Endothelial cell of umbilical vein (primary cell): ENCODE results near the gene PPME1.

Experiments used
- EZH2 ChIP-seq: IDR thresholded peaks from 2 replicates; pipeline ENCODE4 v1.6.1; 2012; ENCODE audit warnings: borderline replicate concordance, low read depth, mild to moderate bottlenecking, moderate library complexity, low read length, inconsistent platforms; ENCODE audit not compliant: severe bottlenecking
- POLR2A ChIP-seq: IDR thresholded peaks from 2 replicates; pipeline ENCODE4 v1.6.1; 2012; ENCODE audit warnings: low read depth, mild to moderate bottlenecking, control low read depth, low read length
- POLR2AphosphoS5 ChIP-seq: IDR thresholded peaks from 2 replicates; pipeline ENCODE4 v1.6.1; 2012; ENCODE audit warnings: low read depth, mild to moderate bottlenecking, control low read depth, low read length, moderate library complexity; ENCODE audit not compliant: insufficient read depth
- TF ChIP-seq, protein P1 (sequence below), 2 donors: IDR thresholded peaks; 1 replicate in 1 of 2; 2 replicates in 1 of 2; pipeline ENCODE4 v1.5.1; 2011; ENCODE audit warnings: low read length in 2 of 2, mild to moderate bottlenecking in 2 of 2, moderate library complexity in 2 of 2, control low read depth in 1 of 2, inconsistent platforms in 1 of 2, low read depth in 1 of 2; ENCODE audit not compliant: insufficient read depth in 1 of 2; ENCODE audit errors: extremely low read depth in 1 of 2
- TF ChIP-seq, protein P2 (sequence below): IDR thresholded peaks from 2 replicates; pipeline ENCODE4 v1.6.1; 2011; ENCODE audit not compliant: insufficient read depth, insufficient read length

DNA sequence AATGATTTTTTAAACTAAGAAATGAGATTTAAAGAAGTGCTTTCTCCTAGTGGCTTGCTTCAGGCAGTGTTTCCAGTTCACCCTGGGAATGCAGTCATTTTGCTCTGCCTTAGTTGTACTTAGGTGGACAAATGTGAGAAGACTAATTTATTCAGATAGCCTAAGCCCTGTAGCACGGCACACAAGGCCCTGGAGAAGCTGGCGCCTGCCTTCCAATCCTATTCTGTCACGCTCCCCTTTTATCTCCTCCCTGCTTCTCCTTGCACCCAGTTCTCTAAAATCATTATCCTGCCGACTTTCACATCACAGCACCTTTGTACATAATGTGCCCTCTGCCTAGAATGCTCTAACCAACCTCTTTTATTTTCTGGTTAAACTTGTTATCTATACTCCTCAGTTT is 64.0 kb downstream of the PPME1 start:
- TF ChIP-seq POLR2A = no peak
- TF ChIP-seq, protein P1, sequence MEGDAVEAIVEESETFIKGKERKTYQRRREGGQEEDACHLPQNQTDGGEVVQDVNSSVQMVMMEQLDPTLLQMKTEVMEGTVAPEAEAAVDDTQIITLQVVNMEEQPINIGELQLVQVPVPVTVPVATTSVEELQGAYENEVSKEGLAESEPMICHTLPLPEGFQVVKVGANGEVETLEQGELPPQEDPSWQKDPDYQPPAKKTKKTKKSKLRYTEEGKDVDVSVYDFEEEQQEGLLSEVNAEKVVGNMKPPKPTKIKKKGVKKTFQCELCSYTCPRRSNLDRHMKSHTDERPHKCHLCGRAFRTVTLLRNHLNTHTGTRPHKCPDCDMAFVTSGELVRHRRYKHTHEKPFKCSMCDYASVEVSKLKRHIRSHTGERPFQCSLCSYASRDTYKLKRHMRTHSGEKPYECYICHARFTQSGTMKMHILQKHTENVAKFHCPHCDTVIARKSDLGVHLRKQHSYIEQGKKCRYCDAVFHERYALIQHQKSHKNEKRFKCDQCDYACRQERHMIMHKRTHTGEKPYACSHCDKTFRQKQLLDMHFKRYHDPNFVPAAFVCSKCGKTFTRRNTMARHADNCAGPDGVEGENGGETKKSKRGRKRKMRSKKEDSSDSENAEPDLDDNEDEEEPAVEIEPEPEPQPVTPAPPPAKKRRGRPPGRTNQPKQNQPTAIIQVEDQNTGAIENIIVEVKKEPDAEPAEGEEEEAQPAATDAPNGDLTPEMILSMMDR (IDR thresholded peaks at IDR 0.05; ENCODE audit: extremely low read depth in 1 of 2, insufficient read depth in 1 of 2, low read depth in 1 of 2, low read length in 2 of 2) = no peak
- TF ChIP-seq, protein P2, sequence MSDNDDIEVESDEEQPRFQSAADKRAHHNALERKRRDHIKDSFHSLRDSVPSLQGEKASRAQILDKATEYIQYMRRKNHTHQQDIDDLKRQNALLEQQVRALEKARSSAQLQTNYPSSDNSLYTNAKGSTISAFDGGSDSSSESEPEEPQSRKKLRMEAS = no peak
- no peak for TF ChIP-seq EZH2
- no peak for TF ChIP-seq POLR2AphosphoS5
